ENCODE measurements around the gene BFSP1. TPM values are rescaled to one million over a fixed set of nuclear protein-coding genes. Genes with fewer than 3 reads are reported as not detected.

Gene BFSP1
- total RNA-seq, 1 experiment from 2014 or later = 0.99 TPM

DNA sequence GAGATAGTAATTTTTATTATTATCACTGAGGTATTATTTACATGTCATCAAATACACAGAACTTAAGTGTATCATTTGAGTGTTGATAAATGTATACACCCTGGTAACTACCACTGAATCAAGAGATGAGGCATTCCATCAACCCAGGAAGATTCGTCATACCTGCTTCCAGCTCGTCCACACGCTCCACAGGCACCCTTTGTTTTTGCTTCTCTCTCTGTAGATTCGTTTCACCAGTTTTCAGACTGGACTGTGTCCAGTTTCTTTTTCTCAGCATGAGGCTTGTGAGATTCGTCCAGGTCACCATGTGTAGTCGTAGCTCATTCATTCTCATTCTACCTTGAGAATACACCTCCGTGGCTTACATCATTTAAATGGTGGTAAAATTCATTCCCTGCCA is 64.5 kb downstream of the BFSP1 start:
- Histone ChIP-seq H3K36me3 (no peaks in the 10 kb centered on the region), H3K27me3 (no peaks in the 10 kb centered on the region), H3K9me3 (no peaks in the 10 kb centered on the region), H3K4me3 (no peak overlapping the region)
- DNase-seq = no peak

DNA sequence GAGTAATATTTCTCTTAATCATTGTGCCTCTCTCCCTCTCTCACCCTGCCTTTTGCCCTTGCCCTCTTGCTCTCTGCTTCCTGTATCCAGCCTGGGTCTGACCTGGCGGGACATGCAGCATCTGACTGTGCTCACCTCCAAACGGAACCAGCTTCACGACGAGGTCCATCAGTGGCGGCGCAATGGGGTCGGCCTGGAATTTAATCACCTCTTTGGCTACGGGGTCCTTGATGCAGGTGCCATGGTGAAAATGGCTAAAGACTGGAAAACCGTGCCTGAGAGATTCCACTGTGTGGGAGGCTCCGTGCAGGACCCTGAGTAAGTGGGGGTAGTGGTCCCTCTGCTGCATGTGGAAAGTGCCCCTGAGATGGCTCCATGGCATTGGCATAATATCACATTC is 65.9 kb downstream of the BFSP1 start:
- Histone ChIP-seq H3K27me3 (no peaks in the 10 kb centered on the region), H3K4me3 (no peak overlapping the region), H3K36me3 (no peaks in the 10 kb centered on the region), H3K9me3 (no peaks in the 10 kb centered on the region)
- DNase-seq = no peak

DNA sequence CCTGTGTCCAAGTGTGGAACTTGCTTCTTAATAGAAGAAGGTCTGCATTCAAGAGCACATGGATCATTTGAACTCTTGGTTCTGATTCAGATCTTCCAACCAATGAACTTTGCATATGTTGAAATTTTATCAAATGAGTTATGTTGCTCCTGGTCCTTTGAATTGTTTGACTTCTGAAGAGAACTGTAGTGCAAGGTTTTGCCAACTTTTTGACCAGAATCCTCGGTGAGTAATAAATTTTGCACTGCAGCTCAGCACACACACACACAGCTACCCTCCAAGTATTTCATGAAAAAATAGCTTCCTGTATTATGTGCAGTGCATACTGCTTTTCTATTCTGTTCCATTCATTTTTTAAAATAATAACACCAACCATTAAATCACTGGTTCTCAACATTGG is 67.5 kb downstream of the BFSP1 start:
- Histone ChIP-seq H3K4me3 (no peak overlapping the region), H3K36me3 (no peaks in the 10 kb centered on the region), H3K9me3 (no peaks in the 10 kb centered on the region), H3K27me3 (no peaks in the 10 kb centered on the region)
- DNase-seq = no peak

DNA sequence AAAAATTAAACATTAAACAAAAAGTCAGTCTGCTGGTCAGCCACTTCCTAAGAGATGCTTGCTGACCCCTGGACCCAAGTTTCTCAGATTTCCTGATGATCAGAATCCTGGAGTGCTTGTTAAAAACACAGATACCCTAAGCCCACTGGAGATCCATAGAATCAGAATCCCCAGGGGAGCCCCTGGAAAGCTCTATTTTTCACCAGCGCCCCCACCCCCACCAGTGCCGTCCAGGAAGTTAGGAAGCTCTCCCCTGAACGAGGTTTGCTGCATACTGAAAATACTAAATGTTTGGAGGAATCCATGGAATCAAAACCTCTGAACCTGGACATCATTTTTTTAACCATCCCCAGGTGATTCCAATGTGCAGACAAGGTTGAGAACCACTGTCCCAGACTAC is 69.2 kb downstream of the BFSP1 start:
- no peak for DNase-seq

DNA sequence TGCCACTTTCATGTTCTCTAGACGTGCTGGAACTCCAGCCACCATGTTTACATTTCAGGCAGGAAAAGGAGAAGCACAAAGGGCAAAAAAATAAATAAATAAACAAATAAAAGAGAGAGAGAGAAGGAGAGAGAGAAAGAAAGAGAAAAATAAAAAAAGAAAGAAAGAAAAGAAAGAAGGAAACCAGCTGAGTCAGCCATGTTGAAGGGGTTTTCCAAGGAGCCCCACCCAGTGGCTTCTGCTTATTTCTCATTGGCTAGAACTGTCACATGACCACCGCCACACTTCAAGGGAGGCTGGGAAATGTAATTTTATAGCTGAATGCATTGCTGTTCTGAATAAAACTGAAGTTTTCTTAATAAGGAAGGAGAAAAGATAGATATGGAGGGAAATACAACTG is 71.1 kb downstream of the BFSP1 start:
- H3K4me3 ChIP-seq = no peak overlapping the region
- no peak for DNase-seq

More for the DNA sequence above, 69.2 kb downstream of the BFSP1 start:
- Histone ChIP-seq H3K9me3 (no peaks in the 10 kb centered on the region), H3K4me3 (no peak overlapping the region), H3K27me3 (no peaks in the 10 kb centered on the region), H3K36me3 (no peaks in the 10 kb centered on the region)

DNA sequence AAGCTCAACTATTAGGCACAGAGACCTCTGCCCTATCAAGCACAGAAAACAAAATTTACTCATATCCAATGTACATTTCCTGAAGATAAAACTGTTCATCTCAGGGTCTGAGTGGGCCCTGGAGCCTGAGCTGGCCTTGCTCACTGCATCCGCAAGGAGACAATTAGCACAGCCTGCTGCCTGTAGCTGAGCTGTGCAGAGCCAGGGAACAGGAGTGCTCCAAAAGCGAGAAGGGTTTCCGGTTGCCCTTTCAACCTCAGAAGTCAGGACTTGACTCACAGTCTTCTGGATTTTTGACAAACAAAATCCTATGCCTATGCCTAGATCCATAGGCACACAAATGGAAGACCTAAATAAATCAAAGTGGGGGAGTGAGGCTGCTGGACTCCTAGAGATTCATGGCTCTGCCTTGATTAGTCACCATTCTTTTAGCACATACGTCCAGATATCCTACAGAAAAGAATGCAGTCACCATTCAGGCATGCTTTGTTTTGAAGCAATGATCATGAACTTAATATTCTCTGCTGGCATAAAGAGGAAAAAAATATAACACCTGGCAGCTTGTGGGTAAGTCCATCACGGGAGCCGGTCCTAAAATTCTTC is 73.5 kb downstream of the BFSP1 start:
- Histone ChIP-seq H3K27me3 (no peaks in the 10 kb centered on the region), H3K4me3 (no peak overlapping the region), H3K36me3 (no peaks in the 10 kb centered on the region), H3K9me3 (no peaks in the 10 kb centered on the region)
- peak; percentile 12 for DNase-seq

More for the DNA sequence above, 71.1 kb downstream of the BFSP1 start:
- Histone ChIP-seq H3K9me3 (no peaks in the 10 kb centered on the region), H3K27me3 (no peaks in the 10 kb centered on the region), H3K36me3 (no peaks in the 10 kb centered on the region)

DNA sequence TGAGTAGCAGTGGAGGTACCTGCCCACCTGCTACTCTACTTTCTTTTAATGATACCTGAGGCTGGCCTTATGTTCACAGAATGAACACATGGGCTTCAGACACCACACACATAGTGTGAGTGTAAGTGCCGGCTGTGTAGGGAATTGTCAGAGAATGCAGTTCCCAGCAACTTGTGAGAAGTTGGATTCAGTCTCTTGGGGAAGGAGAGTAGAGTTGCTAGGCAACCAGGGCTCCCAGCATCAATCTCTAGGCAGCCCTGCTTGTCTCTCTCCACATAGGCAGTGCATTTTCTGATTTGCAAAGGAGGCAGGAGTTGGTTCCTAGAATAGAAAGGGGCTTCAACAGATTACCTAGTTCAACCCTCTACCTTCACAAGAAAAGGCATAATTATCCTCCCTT is 74.1 kb downstream of the BFSP1 start:
- H3K9me3 ChIP-seq = no peaks in the 10 kb centered on the region
- H3K27me3 ChIP-seq = no peaks in the 10 kb centered on the region
- H3K36me3 ChIP-seq = no peaks in the 10 kb centered on the region
- no peak overlapping the region for H3K4me3 ChIP-seq
- DNase-seq = no peak

DNA sequence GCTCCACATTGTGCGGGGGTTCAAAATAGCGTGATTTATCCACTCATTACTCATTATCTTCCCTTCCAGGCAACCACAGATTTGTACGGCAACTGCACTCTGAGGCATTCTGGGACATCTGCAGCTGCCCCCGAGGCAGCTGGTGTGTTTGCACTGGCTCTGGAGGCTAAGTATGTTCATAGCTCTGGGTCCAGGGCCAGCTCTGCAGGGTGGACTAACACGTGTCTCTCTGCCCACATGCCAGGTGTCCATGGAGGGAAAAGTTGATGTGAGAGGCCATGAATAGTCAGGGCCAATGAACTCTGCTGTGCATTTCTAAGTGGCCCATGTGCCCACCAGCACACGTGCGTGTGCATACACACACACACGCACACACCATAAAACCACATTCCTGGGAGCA is 74.9 kb downstream of the BFSP1 start:
- Histone ChIP-seq H3K9me3 (no peaks in the 10 kb centered on the region), H3K27me3 (no peaks in the 10 kb centered on the region), H3K36me3 (no peaks in the 10 kb centered on the region), H3K4me3 (no peak overlapping the region)
- no peak for DNase-seq

DNA sequence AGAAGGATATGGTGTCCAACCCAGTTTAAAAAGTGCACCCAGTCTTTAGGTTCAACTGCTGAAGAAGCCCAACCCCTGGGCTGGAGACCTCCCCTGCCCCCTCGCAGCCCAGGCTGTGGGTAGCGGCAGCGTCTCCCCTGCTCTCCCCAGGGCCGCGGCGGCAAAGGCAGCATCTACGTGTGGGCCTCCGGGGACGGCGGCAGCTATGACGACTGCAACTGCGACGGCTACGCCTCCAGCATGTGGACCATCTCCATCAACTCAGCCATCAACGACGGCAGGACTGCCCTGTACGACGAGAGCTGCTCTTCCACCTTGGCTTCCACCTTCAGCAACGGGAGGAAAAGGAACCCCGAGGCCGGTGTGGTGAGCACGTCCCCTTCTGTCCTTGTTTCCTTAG is 77.6 kb downstream of the BFSP1 start:
- H3K27me3 ChIP-seq = no peaks in the 10 kb centered on the region
- no peak overlapping the region for H3K4me3 ChIP-seq
- DNase-seq = no peak
- no peaks in the 10 kb centered on the region for H3K36me3 ChIP-seq
- H3K9me3 ChIP-seq = no peaks in the 10 kb centered on the region

DNA sequence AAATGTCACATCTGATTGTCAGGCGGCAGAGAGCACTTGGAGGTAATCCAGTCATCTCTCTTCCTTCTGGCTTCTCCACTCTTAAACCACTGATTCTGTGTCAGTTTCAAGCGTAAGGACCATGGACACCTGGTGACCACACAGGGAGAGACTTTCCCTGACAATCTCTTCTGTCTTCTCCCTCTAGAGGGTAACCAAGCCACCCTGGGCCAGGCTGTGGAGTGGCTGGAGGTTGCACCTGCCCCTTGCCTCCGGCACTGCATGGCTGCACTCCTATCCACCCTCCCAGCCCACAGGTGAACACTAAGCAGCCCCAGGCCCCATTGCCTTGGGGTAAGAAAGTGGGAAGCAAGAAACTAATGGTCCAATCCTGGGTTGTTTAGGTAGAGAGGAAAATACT is 78.7 kb downstream of the BFSP1 start:
- H3K9me3 ChIP-seq = no peaks in the 10 kb centered on the region
- DNase-seq = no peak
- no peaks in the 10 kb centered on the region for H3K36me3 ChIP-seq
- no peaks in the 10 kb centered on the region for H3K27me3 ChIP-seq
- H3K4me3 ChIP-seq = no peak overlapping the region

DNA sequence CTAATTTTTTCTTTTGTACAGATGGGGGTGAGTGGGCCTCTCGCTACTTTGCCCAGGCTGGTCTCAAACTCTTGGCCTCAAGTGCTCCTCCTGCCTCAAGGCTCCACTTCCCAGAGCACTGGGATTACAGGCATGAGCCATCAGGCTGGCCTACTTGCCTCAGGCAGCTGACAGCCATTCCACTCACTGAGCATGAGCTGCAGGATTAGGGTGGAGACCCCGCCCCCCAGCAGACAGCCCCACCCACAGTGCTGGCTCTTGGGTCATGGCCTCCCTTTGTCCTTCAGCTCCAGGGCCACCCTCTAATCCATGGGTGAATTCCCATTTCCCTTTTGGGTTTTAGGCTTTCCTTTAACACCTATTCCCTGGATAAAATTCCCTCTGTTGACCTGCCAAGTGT is 82.1 kb downstream of the BFSP1 start:
- Histone ChIP-seq H3K4me3 (no peak overlapping the region), H3K27me3 (no peaks in the 10 kb centered on the region), H3K9me3 (no peaks in the 10 kb centered on the region), H3K36me3 (no peaks in the 10 kb centered on the region)
- DNase-seq = no peak

DNA sequence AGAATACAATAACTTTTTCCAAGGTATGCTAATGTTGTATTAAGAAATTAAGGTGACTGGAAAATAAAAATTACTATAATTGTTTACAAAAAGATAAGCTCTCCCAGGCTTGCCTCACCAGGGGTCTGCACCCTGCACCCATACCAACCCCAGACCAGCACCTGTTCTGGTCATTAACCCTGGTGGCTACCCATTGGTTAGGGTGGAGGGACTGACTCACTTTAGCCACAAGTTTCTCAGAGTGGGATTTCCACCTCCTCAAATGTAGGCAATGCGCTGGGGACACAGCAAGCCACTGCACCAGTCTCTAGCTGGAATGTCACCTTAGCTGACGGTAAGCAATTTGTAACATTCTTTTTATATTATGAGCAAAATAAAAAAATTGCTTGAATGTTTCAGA is 83.1 kb downstream of the BFSP1 start:
- DNase-seq = no peak
- H3K36me3 ChIP-seq = no peaks in the 10 kb centered on the region
- no peaks in the 10 kb centered on the region for H3K27me3 ChIP-seq
- H3K4me3 ChIP-seq = no peak overlapping the region
- H3K9me3 ChIP-seq = no peaks in the 10 kb centered on the region

DNA sequence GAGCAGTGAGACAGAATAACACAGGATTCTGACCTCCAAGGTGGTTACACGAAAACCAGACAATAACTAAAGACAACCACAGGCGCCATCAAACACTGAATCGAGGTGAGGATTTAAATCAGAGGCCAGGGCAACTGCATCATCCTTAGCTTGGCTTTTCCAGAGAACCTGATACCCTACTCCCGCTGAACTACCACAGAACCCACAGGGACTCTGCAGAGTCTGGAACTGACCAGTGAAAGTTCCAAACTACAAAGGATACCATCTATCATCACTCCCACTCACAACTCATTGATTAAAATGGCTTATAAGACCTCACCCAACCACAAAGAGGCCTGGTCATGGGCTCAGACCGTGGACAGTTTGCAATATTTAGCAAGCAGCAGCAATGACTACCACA is 85.0 kb downstream of the BFSP1 start:
- DNase-seq = no peak
- Histone ChIP-seq H3K27me3 (no peaks in the 10 kb centered on the region), H3K36me3 (no peaks in the 10 kb centered on the region), H3K4me3 (no peak overlapping the region), H3K9me3 (no peaks in the 10 kb centered on the region)

DNA sequence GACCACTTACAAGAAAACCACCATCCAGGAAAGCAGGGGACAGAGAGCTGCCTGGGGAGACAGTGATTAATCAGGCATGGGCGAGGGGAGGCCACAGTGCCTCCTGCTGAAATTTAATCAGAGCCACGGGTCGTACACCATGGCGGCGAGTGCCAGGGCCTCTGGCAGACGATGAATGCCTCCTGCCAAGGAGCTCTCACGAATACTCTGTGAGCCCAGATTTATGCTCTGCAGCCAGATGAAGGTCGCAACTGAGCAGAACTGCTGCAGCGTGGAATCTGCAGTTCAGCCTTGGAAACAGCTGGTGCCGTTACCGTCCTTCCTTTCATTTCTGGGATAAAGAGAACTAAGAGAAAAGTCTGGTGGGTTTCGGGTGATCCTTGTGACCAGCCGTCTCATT is 85.6 kb downstream of the BFSP1 start:
- Histone ChIP-seq H3K9me3 (no peaks in the 10 kb centered on the region), H3K27me3 (no peaks in the 10 kb centered on the region), H3K4me3 (no peak overlapping the region), H3K36me3 (no peaks in the 10 kb centered on the region)
- peak; percentile 27 for DNase-seq

DNA sequence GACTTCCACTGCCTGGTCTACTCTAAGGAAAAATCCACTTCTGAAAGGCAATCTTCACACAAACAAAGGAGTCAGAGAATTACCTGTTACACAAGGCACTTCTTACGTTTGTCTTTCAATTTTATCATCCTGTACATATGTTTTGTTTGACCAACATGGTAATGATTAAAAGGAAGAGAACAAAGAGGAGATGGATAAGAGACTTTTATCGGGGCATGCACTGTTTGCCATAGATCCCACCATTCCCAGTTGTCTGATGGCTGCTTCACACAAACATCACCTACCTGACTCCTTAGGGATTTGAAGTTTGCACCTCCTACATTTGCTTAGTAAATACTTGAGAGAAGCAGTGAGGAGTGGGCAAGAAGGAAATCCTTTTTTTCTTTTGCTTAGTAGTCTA is 87.1 kb downstream of the BFSP1 start:
- H3K27me3 ChIP-seq = no peaks in the 10 kb centered on the region
- H3K9me3 ChIP-seq = no peaks in the 10 kb centered on the region
- no peak for DNase-seq
- H3K36me3 ChIP-seq = no peaks in the 10 kb centered on the region
- H3K4me3 ChIP-seq = no peak overlapping the region

Other genes with a start within 250 kb of the BFSP1 start
- 310 and 627 TPM in 2 replicates for gene DSTN, start 38.7 kb upstream of the BFSP1 start, total RNA-seq (2014; rRNA removed; shearing (Covaris generic); ENCODE audit: low replicate concordance)
- gene RRBP1, start 150.9 kb upstream of the BFSP1 start, total RNA-seq (2014; rRNA removed; shearing (Covaris generic); ENCODE audit: low replicate concordance) = 65.2 and 83.3 TPM in 2 replicates
- not detected in 2 replicates for gene BANF2, start 168.6 kb upstream of the BFSP1 start, total RNA-seq (2014; rRNA removed; shearing (Covaris generic); ENCODE audit: low replicate concordance)